Activated CD4-positive, alpha-beta T cell treated with anti-CD3 and anti-CD28 coated beads, Interleukin-2, amount 10 ng/mL, durations not matched to agents 7 days and 5 days (primary cell): ENCODE measurements around the gene NOL3. TPM values are rescaled to one million over a fixed set of nuclear protein-coding genes. Genes with fewer than 3 reads are reported as not detected.

Source experiments
- CTCF ChIA-PET: fragments of 350-600 bp; sonication (Branson Sonifier 250); formaldehyde crosslinking; loops from one replicate; lab custom pipeline; 2021; ENCODE audit warnings: antibody characterized with exemption; lab: Charles Lee
- POLR2A ChIA-PET: fragments of 350-600 bp; sonication (Branson Sonifier 250); formaldehyde crosslinking; loops from one replicate; lab custom pipeline; 2021; ENCODE audit warnings: antibody characterized with exemption; lab: Charles Lee
- DNase-seq: peaks from one replicate; pipeline ENCODE4 v3.0.0-alpha.2; 2020
- H3K27ac Mint-ChIP-seq: one replicate; pipeline ENCODE4 v1.8.0; 2021; ENCODE audit warnings: mild to moderate bottlenecking, moderate library complexity, mixed read lengths
- H3K27me3 Mint-ChIP-seq: one replicate; pipeline ENCODE4 v1.8.0; 2021; ENCODE audit warnings: mixed read lengths
- H3K36me3 Mint-ChIP-seq: one replicate; pipeline ENCODE4 v1.8.0; 2021; ENCODE audit warnings: low read depth, mixed read lengths
- H3K4me1 Mint-ChIP-seq: one replicate; pipeline ENCODE4 v1.8.0; 2021; ENCODE audit warnings: mixed read lengths
- H3K4me3 Mint-ChIP-seq: one replicate; pipeline ENCODE4 v1.8.0; 2021; ENCODE audit warnings: mild to moderate bottlenecking, moderate library complexity, mixed read lengths
- H3K9me3 Mint-ChIP-seq: one replicate; pipeline ENCODE4 v1.8.0; 2021; ENCODE audit warnings: mixed read lengths
- total RNA-seq, 2 experiments: library from RNA; stranded (reverse); gene quantifications; one replicate each; pipeline ENCODE4 v1.2.3, GENCODE V29; 2021

Gene NOL3
- total RNA-seq, 2 experiments from 2014 or later, result 8.9 to 13.3 TPM

GRCh38 chr16:67156143-67156844, 14.0 kb upstream of the NOL3 start:
- DNase-seq, result no peak
- H3K9me3 Mint-ChIP-seq, result no peaks in the 10 kb centered on the region
- H3K4me3 Mint-ChIP-seq, result peak overlapping the region; percentile 12
- POLR2A ChIA-PET, result no interaction called here
- CTCF ChIA-PET, result interaction anchor here (1.2 to 8.0 kb wide), 24 partner anchors 11 to 261 kb away, joined by 3 to 137 read pairs (median 9); partner anchors contain the start of genes EXOC3L1, FHOD1, NOL3 and PHAF1
- H3K27ac Mint-ChIP-seq, result peak overlapping the region; percentile 100
- peaks cover 66% of the 10 kb centered on the region for H3K4me1 Mint-ChIP-seq
- H3K27me3 Mint-ChIP-seq, result peaks cover 3% of the 10 kb centered on the region
- peaks cover 35% of the 10 kb centered on the region for H3K36me3 Mint-ChIP-seq

DNA sequence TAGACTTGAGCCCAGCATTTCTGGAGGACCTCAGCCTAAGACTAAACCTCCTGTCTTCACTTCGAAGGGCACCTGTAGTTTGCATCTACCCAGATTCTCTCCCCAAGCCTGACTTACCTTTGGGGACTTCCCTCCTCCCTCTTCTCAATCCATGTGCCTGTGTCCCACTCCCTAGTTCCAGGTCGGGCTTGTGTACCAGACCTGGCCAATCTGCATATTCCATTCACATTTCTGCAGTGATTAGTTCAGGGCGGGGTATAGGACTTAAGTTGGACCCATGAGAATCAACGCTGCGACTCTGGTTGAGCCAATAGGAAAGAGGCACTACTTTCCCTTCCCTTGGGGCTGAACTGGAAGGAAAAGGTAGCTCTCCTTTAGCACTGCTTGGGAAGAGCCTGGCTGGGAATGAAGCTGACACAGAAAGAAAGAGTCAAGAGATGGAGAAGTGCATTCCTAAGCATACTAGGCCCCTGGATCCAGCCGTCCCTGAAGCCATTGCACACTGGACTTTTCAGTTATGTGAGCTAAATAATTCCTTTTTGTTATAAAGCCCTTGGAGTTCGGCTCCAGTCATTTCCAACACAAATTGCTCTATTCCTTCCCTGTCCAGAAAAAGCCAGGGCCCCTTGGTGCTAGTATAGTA, 13.1 kb upstream of the NOL3 start:
- POLR2A ChIA-PET, result no interaction called here
- Mint-ChIP-seq H3K4me1 (peaks cover 66% of the 10 kb centered on the region), H3K27ac (peak overlapping the region; percentile 100), H3K9me3 (no peaks in the 10 kb centered on the region), H3K4me3 (peak overlapping the region; percentile 93), H3K27me3 (peaks cover 3% of the 10 kb centered on the region), H3K36me3 (peaks cover 35% of the 10 kb centered on the region)
- DNase-seq, result no peak
- CTCF ChIA-PET, result interaction anchor here (0.9 to 8.0 kb wide), 11 partner anchors 12 to 196 kb away, joined by 3 to 137 read pairs (median 4); partner anchors contain the start of genes CES3 and NOL3

GRCh38 chr16:67157892-67158635, 12.3 kb upstream of the NOL3 start:
- Mint-ChIP-seq H3K27ac (peak overlapping the region; percentile 100), H3K9me3 (no peaks in the 10 kb centered on the region), H3K4me3 (peak overlapping the region; percentile 93), H3K4me1 (peaks cover 66% of the 10 kb centered on the region), H3K36me3 (peaks cover 35% of the 10 kb centered on the region), H3K27me3 (peaks cover 6% of the 10 kb centered on the region)
- CTCF ChIA-PET, result interaction anchor here (0.9 to 8.0 kb wide), 12 partner anchors 13 to 197 kb away, joined by 3 to 137 read pairs (median 4); partner anchors contain the start of genes CES3 and NOL3
- POLR2A ChIA-PET, result no interaction called here
- DNase-seq, result peak; percentile 30

DNA sequence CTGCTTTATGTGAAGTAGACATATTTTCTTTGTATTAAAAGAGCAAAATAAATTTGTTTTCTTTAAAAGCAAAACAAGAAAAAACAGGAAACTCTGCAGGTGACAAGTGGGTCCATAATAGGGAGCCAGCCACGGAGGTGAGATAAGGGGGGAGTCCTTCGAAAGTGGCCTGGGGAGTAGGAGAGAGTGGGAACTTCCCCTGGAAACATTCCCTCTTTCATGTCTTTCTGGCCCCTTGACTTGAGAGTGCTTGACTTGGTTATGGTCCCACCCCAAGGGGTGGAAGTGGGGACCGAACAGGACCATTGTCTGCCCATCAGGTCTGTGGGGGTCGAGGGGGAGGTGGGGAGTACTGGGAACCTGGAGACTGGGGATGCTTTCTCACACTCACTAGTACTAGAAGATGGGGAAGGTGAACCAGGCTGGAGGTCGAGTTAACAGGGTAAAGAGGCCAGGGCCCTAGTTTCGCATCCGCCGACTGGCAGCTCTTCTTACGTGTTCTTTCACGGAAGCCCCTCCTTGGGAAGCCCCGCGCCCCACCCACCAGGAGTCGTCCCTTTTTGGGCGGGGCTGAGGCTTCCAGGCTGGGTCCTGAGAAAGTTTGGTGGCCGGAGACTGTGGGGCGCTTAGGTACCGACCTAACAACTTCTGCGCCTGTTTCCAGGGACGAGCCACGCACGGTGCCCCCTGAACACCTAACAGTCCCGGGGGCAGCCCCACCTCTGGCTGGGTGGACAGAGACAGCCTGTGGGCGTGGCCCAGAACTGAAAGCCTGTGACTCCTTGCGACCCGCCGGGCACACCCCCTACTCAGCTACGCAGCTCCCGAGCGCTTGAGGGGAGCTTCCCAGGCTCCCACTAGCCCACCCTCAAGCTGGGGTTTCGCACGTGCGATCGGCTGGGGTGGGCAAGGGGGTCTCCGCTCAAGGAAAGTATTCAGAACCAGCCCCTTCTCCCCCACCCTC, 11.4 kb upstream of the NOL3 start:
- peak; percentile 89 for DNase-seq
- Mint-ChIP-seq H3K9me3 (no peaks in the 10 kb centered on the region), H3K36me3 (peaks cover 30% of the 10 kb centered on the region), H3K27me3 (peaks cover 9% of the 10 kb centered on the region), H3K27ac (peak overlapping the region; percentile 100), H3K4me3 (peak overlapping the region; percentile 93), H3K4me1 (peaks cover 63% of the 10 kb centered on the region)
- CTCF ChIA-PET, result interaction anchor here (0.9 to 8.0 kb wide), 10 partner anchors 8 to 198 kb away, joined by 3 to 137 read pairs (median 6); partner anchors contain the start of genes B3GNT9, CES3 and NOL3
- POLR2A ChIA-PET, result interaction anchor here (0.5 to 0.6 kb wide), 2 partner anchors 199 to 201 kb away, joined by 5 to 11 read pairs; no protein-coding TSS in a partner anchor

DNA sequence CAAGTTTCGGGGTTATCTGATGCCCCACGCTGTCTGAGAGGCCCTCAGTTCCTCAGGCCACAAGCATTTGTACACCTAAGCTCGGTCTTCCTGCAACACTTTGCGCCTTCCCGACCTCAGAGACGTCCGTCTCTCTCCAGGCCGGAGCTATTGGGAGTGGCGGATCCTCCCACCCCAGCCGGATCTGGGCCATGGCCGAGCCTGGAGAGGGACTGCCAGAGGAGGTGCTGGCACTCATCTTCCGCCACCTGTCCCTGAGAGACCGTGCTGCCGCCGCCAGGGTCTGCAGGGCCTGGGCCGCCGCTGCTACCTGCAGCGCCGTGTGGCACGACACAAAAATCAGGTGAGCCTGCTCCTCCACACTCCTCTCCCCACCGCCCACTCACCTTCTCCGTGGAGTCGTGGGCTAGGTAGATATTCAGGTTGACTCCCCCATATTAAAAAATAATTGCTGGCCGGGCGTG, 8.7 kb upstream of the NOL3 start:
- ChIA-PET CTCF (interaction anchor here (1.3 to 8.0 kb wide), 7 partner anchors 8 to 266 kb away, joined by 3 to 137 read pairs (median 7); partner anchors contain the start of genes MATCAP1, NOL3 and TMEM208), POLR2A (no interaction called here)
- Mint-ChIP-seq H3K4me1 (peaks cover 59% of the 10 kb centered on the region), H3K9me3 (no peaks in the 10 kb centered on the region), H3K27ac (peak overlapping the region; percentile 36), H3K4me3 (peak overlapping the region; percentile 51), H3K27me3 (peaks cover 27% of the 10 kb centered on the region), H3K36me3 (peaks cover 21% of the 10 kb centered on the region)
- no peak for DNase-seq

DNA sequence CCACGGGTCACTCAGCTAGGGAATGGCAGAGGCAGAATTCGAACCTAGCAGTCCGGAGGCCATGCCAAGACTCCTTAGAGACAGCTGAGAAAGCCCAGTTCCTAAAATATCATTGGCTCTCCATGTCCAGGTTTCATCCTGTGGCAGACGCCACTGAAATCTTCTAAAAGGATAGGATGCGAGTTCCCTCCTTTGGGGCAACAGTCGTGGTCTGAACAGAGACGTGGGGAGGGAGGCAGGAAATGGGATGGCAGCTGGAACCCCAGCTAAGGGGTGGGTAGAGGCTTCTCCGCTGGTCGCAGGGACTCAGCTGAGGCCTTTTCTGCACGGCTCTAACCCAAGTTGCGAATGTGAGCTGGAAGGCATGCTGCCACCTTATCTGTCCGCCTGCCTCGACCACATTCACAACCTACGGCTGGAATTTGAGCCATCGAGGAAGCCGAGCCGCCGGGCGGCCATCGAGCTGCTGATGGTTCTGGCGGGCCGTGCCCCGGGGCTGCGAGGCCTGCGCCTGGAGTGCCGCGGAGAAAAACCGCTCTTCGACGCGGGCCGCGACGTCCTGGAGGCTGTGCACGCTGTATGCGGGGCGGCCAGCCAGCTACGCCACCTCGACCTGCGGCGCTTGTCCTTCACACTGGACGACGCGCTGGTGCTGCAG, 7.7 kb upstream of the NOL3 start:
- H3K27ac Mint-ChIP-seq, result peak overlapping the region; percentile 2
- ChIA-PET CTCF (interaction anchor here (0.5 to 8.0 kb wide), 17 partner anchors 7 to 917 kb away, joined by 3 to 137 read pairs (median 4); partner anchors contain the start of genes B3GNT9, MATCAP1, NOL3 and TMEM208), POLR2A (interaction anchor here (0.6 to 0.7 kb wide), 2 partner anchors 9 to 210 kb away, joined by 3 read pairs; no protein-coding TSS in a partner anchor)
- H3K36me3 Mint-ChIP-seq, result peaks cover 25% of the 10 kb centered on the region
- peaks cover 36% of the 10 kb centered on the region for H3K27me3 Mint-ChIP-seq
- H3K4me1 Mint-ChIP-seq, result peaks cover 51% of the 10 kb centered on the region
- H3K9me3 Mint-ChIP-seq, result no peaks in the 10 kb centered on the region
- peak overlapping the region; percentile 51 for H3K4me3 Mint-ChIP-seq
- DNase-seq, result no peak

DNA sequence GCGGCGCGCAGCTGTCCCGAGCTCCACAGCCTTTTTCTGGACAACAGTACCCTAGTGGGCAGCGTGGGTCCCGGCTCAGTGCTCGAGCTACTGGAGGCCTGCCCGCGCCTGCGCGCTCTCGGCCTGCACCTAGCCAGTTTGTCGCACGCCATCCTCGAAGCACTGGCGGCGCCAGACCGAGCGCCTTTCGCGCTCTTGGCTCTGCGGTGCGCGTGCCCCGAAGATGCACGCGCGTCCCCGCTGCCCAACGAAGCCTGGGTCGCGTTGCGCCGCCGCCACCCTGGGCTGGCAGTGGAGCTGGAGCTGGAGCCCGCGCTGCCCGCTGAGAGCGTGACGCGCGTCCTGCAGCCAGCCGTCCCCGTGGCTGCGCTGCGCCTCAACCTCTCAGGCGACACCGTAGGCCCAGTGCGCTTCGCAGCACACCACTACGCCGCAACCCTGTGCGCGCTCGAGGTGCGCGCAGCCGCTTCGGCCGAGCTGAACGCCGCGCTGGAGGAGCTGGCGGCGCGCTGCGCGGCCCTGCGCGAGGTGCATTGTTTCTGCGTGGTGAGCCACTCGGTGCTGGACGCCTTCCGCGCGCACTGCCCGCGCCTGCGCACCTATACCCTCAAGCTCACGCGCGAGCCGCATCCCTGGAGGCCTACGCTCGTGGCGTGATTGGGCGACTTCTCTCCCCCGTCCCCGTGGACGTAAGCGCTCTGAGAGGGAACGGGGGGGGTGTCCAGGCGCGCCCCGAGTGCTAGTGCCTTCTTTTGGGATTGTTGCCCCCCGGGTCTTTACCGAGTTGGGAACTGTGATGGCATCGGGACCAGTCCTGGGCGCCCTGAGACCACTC, 7.0 kb upstream of the NOL3 start:
- peak; percentile 54 for DNase-seq
- Mint-ChIP-seq H3K4me3 (peak overlapping the region; percentile 34), H3K27me3 (peaks cover 42% of the 10 kb centered on the region), H3K36me3 (peaks cover 20% of the 10 kb centered on the region), H3K4me1 (peaks cover 43% of the 10 kb centered on the region), H3K9me3 (no peaks in the 10 kb centered on the region), H3K27ac (no peak overlapping the region)
- ChIA-PET CTCF (interaction anchor here (0.5 to 8.0 kb wide), 17 partner anchors 8 to 917 kb away, joined by 3 to 137 read pairs (median 4); partner anchors contain the start of genes B3GNT9, MATCAP1, NOL3 and TMEM208), POLR2A (interaction anchor here (0.7 kb wide), 1 partner anchor 211 kb away, joined by 3 read pairs; no protein-coding TSS in a partner anchor)

DNA sequence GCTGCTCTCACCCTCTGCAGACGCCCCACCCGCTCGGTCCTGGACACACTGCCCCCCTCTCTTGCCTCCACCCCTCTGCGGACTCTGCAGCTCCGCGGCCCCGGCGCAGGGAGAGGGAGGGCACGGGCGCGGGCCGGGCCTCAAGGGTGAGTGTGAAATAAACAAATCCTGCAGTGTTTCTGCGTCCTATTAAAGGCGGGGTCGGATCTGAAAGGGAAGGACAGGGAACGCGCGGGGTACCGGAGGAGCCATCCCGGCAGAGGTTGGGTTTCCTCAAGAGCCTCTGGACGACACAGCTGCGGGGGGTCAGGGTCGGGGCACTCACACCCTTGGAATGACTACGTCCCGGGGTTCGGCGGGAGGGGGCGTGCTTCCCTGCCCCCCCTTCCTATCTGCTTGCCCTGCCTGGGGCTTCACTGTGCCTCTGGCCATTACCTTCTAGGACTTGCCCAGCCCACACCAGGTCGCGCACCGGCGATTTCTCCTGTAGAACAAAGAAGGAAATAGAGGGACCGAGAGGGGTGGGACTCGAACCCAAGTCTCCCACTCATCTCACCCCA, 6.3 kb upstream of the NOL3 start:
- H3K27ac Mint-ChIP-seq, result peak overlapping the region; percentile 50
- peaks cover 44% of the 10 kb centered on the region for H3K27me3 Mint-ChIP-seq
- ChIA-PET POLR2A (no interaction called here), CTCF (interaction anchor here (1.0 to 8.0 kb wide), 8 partner anchors 8 to 200 kb away, joined by 3 to 137 read pairs (median 10); partner anchors contain the start of genes MATCAP1 and NOL3)
- peaks cover 38% of the 10 kb centered on the region for H3K4me1 Mint-ChIP-seq
- DNase-seq, result no peak
- H3K9me3 Mint-ChIP-seq, result no peaks in the 10 kb centered on the region
- peaks cover 20% of the 10 kb centered on the region for H3K36me3 Mint-ChIP-seq
- H3K4me3 Mint-ChIP-seq, result peak overlapping the region; percentile 34

- H3K27me3 Mint-ChIP-seq, result peaks cover 45% of the 10 kb centered on the region
- CTCF ChIA-PET, result interaction anchor here (0.9 to 2.8 kb wide), 5 partner anchors 9 to 147 kb away, joined by 3 to 12 read pairs (median 10); no protein-coding TSS in a partner anchor
- H3K9me3 Mint-ChIP-seq, result no peaks in the 10 kb centered on the region
- peak within 1 kb of the TSS; percentile 50 for H3K27ac Mint-ChIP-seq
- no peak for DNase-seq
- peaks cover 38% of the 10 kb centered on the region for H3K4me1 Mint-ChIP-seq
- POLR2A ChIA-PET, result no interaction called here
- peak within 1 kb of the TSS; percentile 34 for H3K4me3 Mint-ChIP-seq
- peaks cover 20% of the 10 kb centered on the region for H3K36me3 Mint-ChIP-seq
Measured at GRCh38 chr16:67164599-67165061, 5.7 kb upstream of the NOL3 start, which contains the start of gene HSF4. Gene HSF4, plus strand, starts transcription at chr16:67164745. Its CDS starts 67 bp downstream, at chr16:67164812.
